Measurements from ENCODE around the gene KCNJ14.
A peak's percentile ranks its signal among the peaks of the same experiment; 100 is the strongest.

Gene KCNJ14

GRCh38 chr19:48455171-48455907 lies at the start of gene KCNJ14:
KCNJ14 (plus strand) TSS chr19:48455574; CDS start chr19:48461725, 6,151 bp downstream.
- DNase-seq, result no peak

- DNase-seq, result no peak
These were observed 49.5 kb upstream of the KCNJ14 start for GRCh38 chr19:48405850-48406249.

GRCh38 chr19:48413879-48414587 lies 41.3 kb upstream of the KCNJ14 start:
- no peak for DNase-seq

GRCh38 chr19:48415395-48415794 lies 40.0 kb upstream of the KCNJ14 start:
- DNase-seq, result no peak

- DNase-seq, result no peak
These were observed 39.6 kb upstream of the KCNJ14 start for GRCh38 chr19:48415806-48416221.

- no peak for DNase-seq
These were observed 38.0 kb upstream of the KCNJ14 start for GRCh38 chr19:48417421-48417820.

- DNase-seq, result no peak
These were observed 36.9 kb upstream of the KCNJ14 start for GRCh38 chr19:48418317-48419064.

GRCh38 chr19:48419158-48419920 lies 36.0 kb upstream of the KCNJ14 start:
- DNase-seq, result no peak

- DNase-seq, result no peak
These were observed 33.8 kb upstream of the KCNJ14 start for GRCh38 chr19:48421548-48421947.

GRCh38 chr19:48424694-48425219 lies 30.6 kb upstream of the KCNJ14 start:
- no peak for DNase-seq

GRCh38 chr19:48428670-48429069 lies 26.7 kb upstream of the KCNJ14 start:
- DNase-seq, result no peak

- no peak for DNase-seq
These were observed 22.0 kb upstream of the KCNJ14 start for GRCh38 chr19:48433337-48433736.

- no peak for DNase-seq
These were observed 18.8 kb upstream of the KCNJ14 start for GRCh38 chr19:48436586-48436985.

- no peak for DNase-seq
These were observed 13.9 kb upstream of the KCNJ14 start for GRCh38 chr19:48441360-48442050.

- peak; percentile 52 for DNase-seq
These were observed 13.0 kb upstream of the KCNJ14 start for GRCh38 chr19:48442116-48443035.

GRCh38 chr19:48443256-48443655 lies 12.1 kb upstream of the KCNJ14 start:
- DNase-seq, result no peak

- no peak for DNase-seq
These were observed 11.6 kb upstream of the KCNJ14 start for GRCh38 chr19:48443731-48444128.

- DNase-seq, result peak; percentile 10
These were observed 11.0 kb upstream of the KCNJ14 start for GRCh38 chr19:48444129-48444935.

GRCh38 chr19:48444936-48445200 lies 10.5 kb upstream of the KCNJ14 start:
- no peak for DNase-seq

- DNase-seq, result peak; percentile 84
These were observed 10.1 kb upstream of the KCNJ14 start for GRCh38 chr19:48445256-48445605.
